ENCODE measurements around the gene PDE4A.

The PDE4A gene

DNA sequence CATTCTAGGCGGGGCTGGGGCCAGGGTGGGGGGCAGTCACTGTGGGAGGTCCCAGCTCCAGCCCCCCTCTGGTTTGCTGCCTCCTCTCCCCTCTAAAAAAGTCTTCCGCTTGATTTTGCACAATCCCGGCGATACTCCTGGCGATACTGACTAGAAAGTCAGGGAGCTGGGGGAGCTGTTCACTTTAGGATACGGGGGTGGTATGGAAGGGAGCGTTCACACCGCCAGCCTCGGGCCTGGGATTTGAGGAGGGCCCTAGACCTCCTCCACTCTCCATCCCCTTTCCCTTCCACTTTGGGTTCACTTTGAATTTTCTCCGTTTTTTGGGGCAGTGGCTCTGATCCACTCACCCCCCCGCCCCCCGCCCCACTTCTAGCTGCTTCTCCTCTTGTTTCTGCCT lies 47.8 kb downstream of the PDE4A start:
- DNase-seq, result no peak

GRCh38 chr19:10471909-10472308 lies 51.6 kb downstream of the PDE4A start:
- DNase-seq, result no peak

GRCh38 chr19:10473192-10473591 lies 52.9 kb downstream of the PDE4A start:
- no peak for DNase-seq

DNA sequence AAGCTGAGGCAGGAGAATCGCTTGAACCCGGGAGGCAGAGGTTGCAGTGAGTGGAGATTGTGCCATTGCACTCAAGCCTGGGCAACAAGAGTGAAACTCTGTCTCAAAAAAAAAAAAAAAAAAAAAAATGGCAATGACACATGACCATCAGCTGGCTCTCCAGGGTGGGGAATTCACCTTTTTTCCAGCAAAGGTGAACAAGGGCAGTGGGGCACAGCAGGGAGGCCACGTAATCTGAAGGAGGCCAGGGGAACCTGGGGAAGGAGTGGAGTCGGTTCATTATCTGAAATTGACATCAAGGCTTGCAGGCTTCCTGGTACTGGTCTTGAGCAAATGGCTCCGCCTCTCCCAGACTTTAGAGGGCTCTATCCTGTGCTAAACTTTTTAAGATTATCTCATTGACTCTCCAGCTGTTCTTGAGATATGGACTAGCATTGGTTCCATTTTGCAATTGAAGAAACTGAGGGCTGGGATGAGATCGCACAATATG lies 54.7 kb downstream of the PDE4A start:
- no peak for DNase-seq

DNA sequence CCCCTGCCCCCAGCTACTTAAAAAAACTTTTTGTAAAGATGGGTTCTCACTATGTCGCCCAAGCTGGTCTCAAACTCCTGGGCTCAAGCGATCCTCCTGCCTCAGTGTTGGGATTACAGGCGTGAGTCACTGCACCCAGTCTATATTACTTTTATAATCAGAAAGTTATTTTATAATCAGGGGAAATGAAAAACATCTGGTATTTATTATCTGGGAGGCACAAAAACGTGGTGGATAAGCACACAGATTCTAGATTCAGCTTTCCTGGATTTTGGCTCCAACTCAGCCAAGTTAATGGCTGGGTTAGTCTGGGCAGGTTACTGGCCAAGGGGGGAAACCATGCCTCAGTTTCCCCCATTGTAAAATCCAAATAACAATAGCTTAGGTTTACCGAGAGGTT lies 58.1 kb downstream of the PDE4A start:
- no peak for DNase-seq

DNA sequence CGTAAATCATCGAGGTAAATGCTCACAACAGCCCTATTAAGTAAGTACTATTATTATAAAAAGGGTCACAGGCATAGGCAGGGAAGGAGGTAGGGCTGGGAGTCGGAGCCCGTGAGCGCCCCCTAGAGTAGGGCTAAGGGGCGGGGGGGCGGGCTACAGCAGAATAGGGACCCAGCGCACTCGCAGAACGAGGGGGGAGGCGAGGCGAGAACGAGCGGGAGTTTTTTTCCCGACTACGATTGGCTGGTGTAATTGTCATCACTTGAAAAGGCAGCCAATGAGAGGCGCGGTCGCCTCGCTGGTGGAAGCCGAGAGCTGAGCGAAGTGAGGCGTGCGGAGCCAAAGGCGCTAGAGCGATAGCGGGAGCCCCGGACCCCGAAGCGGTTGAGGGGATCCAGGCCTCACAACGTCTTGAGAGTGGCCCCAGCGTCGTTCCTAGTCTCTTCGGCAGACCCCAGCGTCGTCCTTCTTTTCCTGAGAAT lies 58.6 kb downstream of the PDE4A start:
- peak; percentile 27 to 94 for DNase-seq

DNA sequence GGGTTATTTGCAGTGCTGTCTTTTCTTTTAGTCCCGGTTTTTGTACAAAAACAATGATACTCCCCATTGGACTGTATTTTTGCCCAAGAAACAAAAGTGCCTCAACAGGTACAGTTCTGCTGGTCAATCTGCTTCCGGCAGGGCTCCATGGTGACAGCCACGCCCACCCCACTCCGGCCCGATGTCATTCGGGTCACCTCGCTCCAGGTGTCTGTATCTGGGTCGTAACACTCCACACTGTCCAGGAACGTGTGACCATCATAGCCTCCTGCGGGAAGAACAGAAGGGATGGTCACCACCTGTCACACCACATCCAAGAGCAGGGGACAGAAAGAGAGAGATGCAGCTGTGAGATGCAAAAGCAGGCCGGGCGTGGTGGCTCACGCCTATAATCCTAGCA lies 66.2 kb downstream of the PDE4A start:
- DNase-seq, result no peak

- DNase-seq, result no peak
These were observed 71.2 kb downstream of the PDE4A start for GRCh38 chr19:10491472-10492047.

DNA sequence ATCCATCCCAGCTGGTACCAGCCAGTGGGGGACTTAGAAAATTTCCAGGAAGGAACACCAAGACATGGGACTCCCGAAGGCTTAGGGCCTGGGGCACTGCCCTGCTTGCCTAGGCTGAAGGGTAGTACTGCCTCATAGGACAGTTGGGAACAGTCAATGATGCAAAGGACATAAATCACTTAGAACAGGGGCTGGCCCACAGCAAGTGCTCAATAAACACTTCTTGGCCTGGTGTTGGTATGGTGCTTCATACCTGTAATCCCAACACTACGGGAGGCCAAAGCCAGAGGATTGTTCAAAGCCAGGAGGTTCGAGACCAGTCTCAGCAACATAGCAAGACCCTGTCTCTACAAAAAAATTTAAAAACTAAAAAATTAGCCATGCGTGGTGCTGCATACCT lies 77.0 kb downstream of the PDE4A start:
- DNase-seq, result no peak

DNA sequence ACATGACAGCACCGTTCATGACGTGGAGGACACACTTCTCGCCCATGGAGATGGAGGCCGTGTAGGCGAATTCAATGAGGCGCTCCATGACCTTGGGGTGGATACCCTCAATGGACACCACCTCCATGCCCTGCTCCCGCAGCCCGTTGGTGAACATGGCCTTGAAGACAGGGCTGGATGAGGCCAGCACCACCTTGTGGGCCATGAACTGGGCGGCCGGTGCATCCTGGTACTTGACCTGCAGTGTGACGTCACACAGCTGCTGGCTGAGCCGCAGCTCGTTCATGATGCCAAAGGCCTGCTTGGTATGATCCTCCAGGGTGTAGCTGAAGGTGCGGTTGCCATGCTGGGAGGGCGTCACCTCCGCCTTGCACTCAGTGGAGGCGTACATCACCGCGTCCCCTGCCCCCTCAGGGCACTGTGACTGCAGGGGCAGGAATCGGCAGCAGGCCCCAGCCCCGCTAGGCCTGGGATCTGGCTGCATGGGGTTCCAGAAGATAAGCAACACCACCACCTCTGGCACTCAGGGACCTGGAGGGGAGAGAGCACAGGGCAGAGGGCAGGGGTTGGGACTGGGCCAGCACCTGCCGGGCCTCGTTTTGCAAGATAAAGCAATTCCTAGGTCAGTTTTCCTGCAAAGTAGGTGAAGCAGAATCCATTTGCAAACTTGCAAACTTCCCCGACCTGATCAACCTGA lies 79.4 kb downstream of the PDE4A start:
- DNase-seq, result no peak

DNA sequence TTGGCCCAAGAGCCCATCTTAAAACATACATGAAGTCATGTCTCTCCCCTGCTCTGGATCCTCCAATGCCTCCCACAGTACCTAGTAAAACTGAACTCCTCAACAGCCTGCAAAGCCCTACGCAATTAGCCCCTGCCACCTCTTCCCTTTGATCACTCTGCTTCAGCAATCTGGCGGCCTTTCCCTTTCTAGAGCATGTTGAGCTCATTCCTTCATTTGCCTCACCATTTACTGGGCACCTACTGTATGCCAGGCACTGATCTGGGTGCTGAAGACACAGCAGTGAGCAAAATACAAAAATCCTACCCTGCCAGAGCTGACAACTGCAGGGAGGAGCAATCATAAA lies 79.9 kb downstream of the PDE4A start:
- DNase-seq, result no peak

DNA sequence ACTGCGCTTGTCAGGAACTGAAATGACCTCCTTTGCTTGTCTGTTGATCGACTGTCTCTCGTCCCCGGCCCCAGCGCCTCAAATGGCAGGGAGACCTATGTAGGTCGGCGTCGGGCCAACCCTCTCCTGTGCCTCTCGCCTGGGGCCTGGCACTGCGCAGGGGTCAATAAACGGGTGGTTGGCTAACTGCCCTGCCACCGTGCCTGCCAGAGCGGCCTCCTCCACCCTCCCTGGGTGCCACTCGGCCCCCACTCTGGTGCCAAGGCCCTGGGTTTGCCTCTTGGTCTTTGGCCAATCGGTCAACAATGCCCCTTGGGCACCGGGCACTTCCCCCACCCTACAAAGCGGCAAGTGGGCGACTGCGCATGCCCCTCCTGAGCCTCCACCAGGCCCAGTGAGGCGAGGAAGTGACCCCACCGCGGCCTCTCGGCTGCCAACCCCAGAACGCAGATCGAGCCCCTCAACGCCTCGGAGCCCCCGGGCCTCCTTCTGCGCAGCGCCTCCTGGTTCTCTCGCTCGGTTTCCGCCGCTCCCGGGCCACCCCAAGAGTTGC lies 81.7 kb downstream of the PDE4A start:
- no peak for DNase-seq

GRCh38 chr19:10502524-10503001 lies 82.2 kb downstream of the PDE4A start:
- DNase-seq, result peak; percentile 15 to 35

DNA sequence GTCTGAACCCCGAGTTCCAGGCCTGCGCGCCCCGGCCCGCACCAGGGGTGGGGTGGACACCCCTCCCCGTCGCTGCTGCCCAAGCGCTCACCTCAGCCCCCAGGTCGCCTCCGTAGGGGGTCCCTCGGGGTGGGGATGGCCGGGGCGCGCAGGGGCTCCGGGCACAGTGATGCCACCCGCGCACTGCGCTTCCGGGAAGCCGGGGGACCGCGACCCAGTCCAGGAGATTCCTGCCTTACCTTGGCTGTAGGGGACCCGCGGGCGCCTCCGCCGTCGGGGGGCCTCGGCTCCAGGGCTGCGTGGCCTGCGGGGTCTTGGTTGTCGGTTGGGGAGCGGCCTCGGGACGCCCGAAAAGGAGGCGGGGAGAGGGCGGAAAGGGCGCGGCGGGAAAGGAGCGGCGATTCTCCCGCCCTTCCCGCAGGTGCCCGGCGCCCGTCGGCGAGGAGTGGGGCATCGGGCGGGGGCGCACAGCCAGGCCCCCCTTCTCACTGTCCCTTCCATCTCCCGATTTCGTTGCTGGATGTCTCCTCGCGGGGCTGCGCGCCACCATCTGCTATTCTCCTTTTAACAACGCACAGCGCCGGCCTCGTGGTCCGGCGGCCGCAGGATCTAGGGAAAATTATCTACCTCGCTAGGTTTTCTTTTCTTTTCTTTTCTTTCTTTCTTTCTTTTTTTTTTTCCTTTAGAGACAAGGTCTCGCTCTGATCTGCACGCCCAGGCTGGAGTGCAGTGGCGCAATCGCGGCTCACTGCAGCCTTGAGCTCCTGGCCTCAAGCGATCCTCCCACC lies 82.9 kb downstream of the PDE4A start, which contains the start of gene KEAP1:
KEAP1 (minus strand) TSS at position 355 of the 788 bp plus-strand sequence. CDS start 3,323 bp downstream, outside the sequence.
- DNase-seq, result no peak

GRCh38 chr19:10505583-10506229 lies 85.4 kb downstream of the PDE4A start:
- no peak for DNase-seq

DNA sequence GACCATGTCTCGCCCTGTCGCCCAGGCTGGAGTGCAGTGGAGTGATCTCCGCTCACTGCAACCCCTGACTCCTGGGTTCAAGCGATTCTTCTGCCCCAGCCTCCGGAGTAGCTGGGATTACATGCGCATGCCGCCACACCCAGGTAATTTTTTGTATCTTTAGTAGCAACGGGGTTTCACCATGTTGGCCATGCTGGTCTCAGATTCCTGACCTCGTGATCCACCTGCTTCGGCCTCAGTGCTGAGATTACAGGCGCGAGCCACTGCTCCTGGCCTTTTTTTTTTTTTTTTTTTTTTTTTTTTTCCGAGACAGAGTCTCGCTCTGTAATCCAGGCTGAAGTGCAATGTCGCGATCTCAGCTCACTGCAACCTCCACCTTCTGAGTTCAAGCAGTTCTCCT lies 87.7 kb downstream of the PDE4A start:
- DNase-seq, result no peak

- no peak for DNase-seq
These were observed 88.4 kb downstream of the PDE4A start for GRCh38 chr19:10508707-10509106.

- DNase-seq, result no peak
These were observed 90.0 kb downstream of the PDE4A start for GRCh38 chr19:10510301-10510802.

DNA sequence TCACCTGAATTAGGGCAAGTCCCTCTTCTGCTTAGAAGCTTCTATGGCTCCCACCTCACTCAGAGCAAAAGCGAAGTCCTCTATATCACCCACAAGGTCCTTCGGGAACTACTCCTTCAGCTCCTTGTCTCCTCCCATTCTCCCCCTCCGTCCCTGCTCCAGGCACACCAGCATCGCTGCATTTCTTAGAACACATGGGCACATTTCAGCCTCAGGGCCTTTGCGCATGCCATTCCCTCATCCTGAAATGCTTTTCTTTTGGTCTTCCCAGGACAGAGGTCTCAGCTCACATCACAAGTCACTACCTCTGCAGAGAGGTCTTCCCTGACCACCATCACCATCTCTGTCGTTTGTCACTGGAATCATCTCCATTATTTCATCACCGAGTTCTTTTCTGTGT lies 92.9 kb downstream of the PDE4A start:
- no peak for DNase-seq

GRCh38 chr19:10514211-10515145 lies 94.1 kb downstream of the PDE4A start:
- DNase-seq, result no peak

DNA sequence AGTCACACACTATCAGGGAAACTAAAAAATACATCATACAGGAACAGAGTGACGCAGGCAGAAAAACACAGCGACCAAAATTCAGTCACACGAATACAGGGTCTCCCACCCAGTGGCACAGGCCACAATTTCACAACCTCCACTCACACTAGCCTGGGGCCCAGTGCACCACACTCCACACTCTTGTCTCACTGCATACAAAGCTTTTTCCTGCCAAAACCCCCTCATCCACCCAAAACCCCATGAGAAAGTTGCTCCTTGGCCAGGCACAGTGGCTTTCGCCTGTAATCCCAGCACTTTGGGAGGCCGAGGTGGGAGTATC lies 95.7 kb downstream of the PDE4A start:
- no peak for DNase-seq

Data from cerebellar nuclear complex (tissue), 1 donor.